B cell (primary cell): ENCODE data around the gene CRAT. TPM values are rescaled to one million over a fixed set of nuclear protein-coding genes. Genes with fewer than 3 reads are reported as not detected.

Experiments
- ATAC-seq: fragments of 200-7000 bp; cut with Tn5 transposase; one replicate; pipeline ENCODE4 v1.10.0; 2021; ENCODE audit warnings: low read depth, mild to moderate bottlenecking, moderate number of reproducible peaks, moderate library complexity
- CTCF ChIA-PET: fragments of 350-600 bp; sonication (Branson Sonifier 250); formaldehyde crosslinking; loops from one replicate; lab custom pipeline; 2021; ENCODE audit warnings: antibody characterized with exemption, inconsistent platforms; lab: Charles Lee
- POLR2A ChIA-PET: fragments of 350-600 bp; sonication (Branson Sonifier 250); formaldehyde crosslinking; loops from one replicate; lab custom pipeline; 2021; ENCODE audit warnings: antibody characterized with exemption; lab: Charles Lee
- DNase-seq: peaks from one replicate; pipeline ENCODE4 v3.0.0; 2013
- H2AFZ ChIP-seq: 2 replicates; pipeline ENCODE4 v1.6.1; 2012; ENCODE audit warnings: mild to moderate bottlenecking, low read depth, low read length; ENCODE audit not compliant: insufficient read depth, poor library complexity, severe bottlenecking
- H3K27ac ChIP-seq, 2 donors: 1 replicate in 1 of 2; 2 replicates in 1 of 2; pipeline ENCODE4 v1.5.1; 2012 to 2013; ENCODE audit warnings: low read length in 2 of 2, mild to moderate bottlenecking in 2 of 2, moderate library complexity in 1 of 2
- H3K27me3 ChIP-seq, 4 experiments: fragments of 200-600 bp in 1 of 4; sonication (generic) in 1 of 4; replicated peaks in 1 of 4; 1 replicate in 2 of 4; 2 replicates in 2 of 4; pipeline versions ENCODE4 v1.6.1 to v1.7.0; 2013 to 2016; ENCODE audit warnings: low read length in 3 of 4, mild to moderate bottlenecking in 2 of 4, mixed read lengths in 1 of 4, moderate library complexity in 1 of 4; ENCODE audit not compliant: insufficient read depth in 4 of 4, control insufficient read depth in 3 of 4; ENCODE audit errors: control extremely low read depth in 1 of 4
- H3K36me3 ChIP-seq, 2 experiments: replicated peaks in 1 of 2; 1 replicate in 1 of 2; 2 replicates in 1 of 2; pipeline versions ENCODE4 v1.6.1 to v1.7.1; 2013; ENCODE audit warnings: low read length in 1 of 2; ENCODE audit not compliant: insufficient read depth in 2 of 2, control insufficient read depth in 1 of 2; ENCODE audit errors: control extremely low read depth in 1 of 2, extremely low read depth in 1 of 2
- H3K4me1 ChIP-seq, 2 donors: fragments of 200-600 bp in 1 of 2; sonication (generic) in 1 of 2; 1 replicate in 1 of 2; 2 replicates in 1 of 2; pipeline versions ENCODE4 v1.5.1 to v1.6.1; 2013 to 2017; ENCODE audit warnings: low read length in 2 of 2; ENCODE audit not compliant: control insufficient read depth in 2 of 2, insufficient read depth in 2 of 2
- H3K4me2 ChIP-seq: replicated peaks from 2 replicates; pipeline ENCODE3; 2012; ENCODE audit warnings: mild to moderate bottlenecking, low read depth, low read length; ENCODE audit not compliant: poor library complexity, severe bottlenecking
- H3K4me3 ChIP-seq, 5 experiments: fragments of 200-600 bp in 1 of 5; sonication (generic) in 1 of 5; 1 replicate in 3 of 5; 2 replicates in 2 of 5; pipeline versions ENCODE4 v1.5.1 to v1.7.0; 2011 to 2016; ENCODE audit warnings: low read length in 4 of 5, mild to moderate bottlenecking in 4 of 5, low read depth in 2 of 5, control low read depth in 1 of 5, moderate library complexity in 1 of 5; ENCODE audit not compliant: insufficient read depth in 1 of 5; ENCODE audit errors: control extremely low read depth in 1 of 5, extremely low read depth in 1 of 5
- H3K79me2 ChIP-seq: fragments of 200-600 bp; sonication (generic); one replicate; pipeline ENCODE4 v1.6.0; 2016; ENCODE audit warnings: low read length; ENCODE audit not compliant: control insufficient read depth, insufficient read depth
- H3K9ac ChIP-seq: fragments of 200-600 bp; sonication (generic); 2 replicates; pipeline ENCODE4 v1.6.1; 2017; ENCODE audit warnings: mild to moderate bottlenecking, low read length, moderate library complexity
- H3K9me3 ChIP-seq, 3 donors: one replicate each; pipeline versions ENCODE4 v1.6.1 to v1.7.1; 2013; ENCODE audit warnings: low read length in 2 of 3; ENCODE audit not compliant: control insufficient read depth in 2 of 3, insufficient read depth in 1 of 3; ENCODE audit errors: control extremely low read depth in 1 of 3
- H4K20me1 ChIP-seq: 2 replicates; pipeline ENCODE4 v1.6.0; 2012; ENCODE audit warnings: mild to moderate bottlenecking, low read length; ENCODE audit not compliant: insufficient read depth, control insufficient read depth, poor library complexity, severe bottlenecking
- H3K27ac Mint-ChIP-seq: one replicate; pipeline ENCODE4 v1.8.0; 2021; ENCODE audit warnings: mixed read lengths
- H3K27me3 Mint-ChIP-seq: one replicate; pipeline ENCODE4 v1.8.0; 2021; ENCODE audit warnings: mixed read lengths
- H3K4me1 Mint-ChIP-seq: one replicate; pipeline ENCODE4 v1.8.0; 2021; ENCODE audit warnings: mixed read lengths
- H3K4me3 Mint-ChIP-seq: one replicate; pipeline ENCODE4 v1.8.0; 2021; ENCODE audit warnings: mixed read lengths
- H3K9me3 Mint-ChIP-seq: one replicate; pipeline ENCODE4 v1.8.0; 2022; ENCODE audit warnings: mixed read lengths; ENCODE audit not compliant: insufficient read depth
- CTCF ChIP-seq: fragments of 200-600 bp; IDR thresholded peaks from one replicate; pipeline ENCODE4 v1.8.0; 2022; ENCODE audit warnings: antibody characterized with exemption, mild to moderate bottlenecking
- EZH2 ChIP-seq: IDR thresholded peaks from 2 replicates; pipeline ENCODE4 v1.6.1; 2012; ENCODE audit warnings: borderline replicate concordance, low read depth, mild to moderate bottlenecking, moderate library complexity, low read length; ENCODE audit not compliant: insufficient read depth, poor library complexity, severe bottlenecking
- WGBS: methylation state at CpG from one replicate; pipeline ENCODE4 v1.1.5; 2013; ENCODE audit warnings: missing lambda C conversion rate; ENCODE audit not compliant: insufficient coverage; 5-methylcytosine and 5-hydroxymethylcytosine counted together
- intact Hi-C: fragments of 100-400 bp; cut with micrococcal nuclease; formaldehyde crosslinking; loops from one replicate; pipeline ENCODE4 v1.10.0; 2022
- polyA plus RNA-seq: library from polyadenylated mRNA; depleted of rRNA; stranded (reverse); fragments of >200 nt; gene quantifications from 2 replicates; pipeline ENCODE4 v1.2.3, GENCODE V29; 2012
- total RNA-seq, 2 donors: library from RNA; stranded (reverse); fragments of 120-200 nt in 1 of 2; gene quantifications; 1 replicate in 1 of 2; 2 replicates in 1 of 2; pipeline versions ENCODE4 v1.2.3 to v1.2.4, GENCODE V29; 2013 to 2022

CRAT gene
- total and polyA plus RNA-seq, 2 donors (not counting 1 experiment from before 2014, with no cell fraction given) = 8.0 to 14.1 TPM

GRCh38 chr9:129149442-129149841 is 38.8 kb upstream of the CRAT start:
- no peak overlapping the region for H3K9ac ChIP-seq
- H4K20me1 ChIP-seq = no peaks in the 10 kb centered on the region
- ChIA-PET CTCF (interaction anchor here (1.0 to 4.9 kb wide), 6 partner anchors 9 to 462 kb away, joined by 3 to 25 read pairs (median 5); no protein-coding TSS in a partner anchor), POLR2A (no interaction called here)
- Mint-ChIP-seq H3K4me1 (peaks cover 13% of the 10 kb centered on the region), H3K9me3 (no peaks in the 10 kb centered on the region), H3K27me3 (no peaks in the 10 kb centered on the region), H3K4me3 (peak overlapping the region; percentile 23), H3K27ac (peak overlapping the region; percentile 54)
- intact Hi-C loops = no loop called here
- H3K9me3 ChIP-seq = no peaks in the 10 kb centered on the region
- peaks cover 0 to 16% of the 10 kb centered on the region in 2 experiments for H3K36me3 ChIP-seq
- peaks cover 12 to 17% of the 10 kb centered on the region in 2 donors for H3K4me1 ChIP-seq
- 70% methylated on average over 5 of the region's 6 CpGs for WGBS
- ATAC-seq (peak; percentile 39), DNase-seq (no peak)
- no peak overlapping the region for H3K4me3 ChIP-seq
- H3K27ac ChIP-seq = peak overlapping the region in 1 of 2 donors; percentile 36
- H2AFZ ChIP-seq = peak overlapping the region; percentile 1
- TF ChIP-seq EZH2 (no peak), CTCF (no peak)
- H3K4me2 ChIP-seq = peak overlapping the region; percentile 20
- H3K79me2 ChIP-seq = peaks cover 6% of the 10 kb centered on the region
- no peaks in the 10 kb centered on the region for H3K27me3 ChIP-seq

- H3K4me2 ChIP-seq = peak overlapping the region; percentile 20
- WGBS = 84% methylated on average over 4 of the region's 6 CpGs
- peak overlapping the region; percentile 54 for H3K27ac Mint-ChIP-seq
These were observed 38.0 kb upstream of the CRAT start for GRCh38 chr9:129148463-129149204.

More at GRCh38 chr9:129148463-129149204, 38.0 kb upstream of the CRAT start:
- Histone ChIP-seq H2AFZ (no peak overlapping the region), H3K9ac (no peak overlapping the region), H3K4me3 (no peak overlapping the region), H3K4me1 (peaks cover 13 to 18% of the 10 kb centered on the region in 2 donors), H3K79me2 (peaks cover 13% of the 10 kb centered on the region), H3K27ac (peak overlapping the region in 1 of 2 donors; percentile 36), H4K20me1 (peaks cover 2% of the 10 kb centered on the region), H3K9me3 (no peaks in the 10 kb centered on the region), H3K27me3 (no peaks in the 10 kb centered on the region), H3K36me3 (peaks cover 0 to 22% of the 10 kb centered on the region in 2 experiments)
- TF ChIP-seq CTCF = no peak
- TF ChIP-seq EZH2 = no peak
- intact Hi-C loops = no loop called here
- H3K4me1 Mint-ChIP-seq = peaks cover 17% of the 10 kb centered on the region
- no peaks in the 10 kb centered on the region for H3K9me3 Mint-ChIP-seq
- H3K4me3 Mint-ChIP-seq = no peak overlapping the region
- CTCF ChIA-PET = interaction anchor here (1.0 to 4.9 kb wide), 5 partner anchors 8 to 462 kb away, joined by 3 to 25 read pairs (median 6); no protein-coding TSS in a partner anchor
- POLR2A ChIA-PET = no interaction called here
- H3K27me3 Mint-ChIP-seq = no peaks in the 10 kb centered on the region
- ATAC-seq (no peak), DNase-seq (no peak)
